ENCODE results near the gene SLC4A7. TPM values are rescaled to one million over a fixed set of nuclear protein-coding genes. Genes with fewer than 3 reads are reported as not detected.

The SLC4A7 gene
- polyA plus RNA-seq, 1 of the 3 experiments (the other 2 are of a cell fraction): 3.9 TPM

DNA sequence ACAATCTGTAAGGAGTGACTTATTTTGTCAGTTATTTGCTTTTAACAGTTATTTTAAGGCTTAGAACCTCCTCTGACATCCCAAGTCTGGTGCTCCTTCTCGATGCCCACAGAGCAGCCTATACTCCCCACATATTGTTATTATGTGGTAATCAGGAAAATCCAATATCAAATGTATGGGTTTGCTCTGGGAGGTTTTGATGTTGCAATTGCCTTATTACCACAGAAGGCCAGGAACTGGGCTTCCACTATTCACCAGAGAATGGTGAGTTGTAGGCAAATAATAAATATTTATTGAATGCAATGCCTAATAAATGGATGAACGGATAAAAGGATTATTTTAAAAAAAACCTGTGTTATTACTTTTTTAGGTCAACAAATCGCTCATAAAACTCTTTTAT lies 127.2 kb downstream of the SLC4A7 start:
- Histone ChIP-seq H2AFZ (ENCODE audit: low read depth) (no peak overlapping the region), H3K4me1 (ENCODE audit: control insufficient read depth in 1 of 2, insufficient read depth in 2 of 2, low read depth in 1 of 2, low read length in 1 of 2) (no peaks in the 10 kb centered on the region; a peak in 1 of 4 replicates), H3K27me3 (ENCODE audit: insufficient read depth) (no peaks in the 10 kb centered on the region), H3F3A (replicated peaks; ENCODE audit: insufficient read depth) (no peaks in the 10 kb centered on the region), H3K9ac (no peak overlapping the region), H3K79me2 (ENCODE audit: insufficient read depth) (no peaks in the 10 kb centered on the region), H3K4me2 (no peak overlapping the region), H3K9me2 (no peaks in the 10 kb centered on the region), H3K27ac (ENCODE audit: low read depth in 2 of 2, low read length in 1 of 2) (no peak overlapping the region), H4K20me1 (ENCODE audit: insufficient read depth) (no peaks in the 10 kb centered on the region), H3K4me3 (ENCODE audit: low read depth in 2 of 2, low read length in 1 of 2) (no peak overlapping the region), H3K36me3 (replicated peaks in 1 of 2; ENCODE audit: control insufficient read depth in 1 of 2, insufficient read depth in 2 of 2, low read length in 1 of 2) (no peaks in the 10 kb centered on the region), H3K9me3 (no peaks in the 10 kb centered on the region)
- TF ChIP-seq POLR2AphosphoS5 (IDR thresholded peaks at IDR 0.05; ENCODE audit: low read depth, low read length) (no peak), RAD21 (IDR thresholded peaks at IDR 0.05; ENCODE audit: low read length) (no peak), TEAD4 (IDR thresholded peaks at IDR 0.05; ENCODE audit: borderline replicate concordance, insufficient read depth) (no peak), RFX5 (IDR thresholded peaks at IDR 0.05; ENCODE audit: low read length) (no peak), EZH2phosphoT487 (IDR thresholded peaks at IDR 0.05; ENCODE audit: borderline replicate concordance, low read depth) (no peak), NRF1 (IDR thresholded peaks at IDR 0.05; ENCODE audit: low read depth, low read length) (no peak), FOSL2 (IDR thresholded peaks at IDR 0.05; ENCODE audit: borderline replicate concordance, low read depth) (no peak), RXRA (IDR thresholded peaks at IDR 0.05; ENCODE audit: borderline replicate concordance, low read depth) (no peak), TAF1 (IDR thresholded peaks at IDR 0.05; ENCODE audit: borderline replicate concordance, low read depth, low read length) (no peak), SIN3A (IDR thresholded peaks at IDR 0.05; ENCODE audit: borderline replicate concordance, low read depth, low read length) (no peak), MEF2A (IDR thresholded peaks at IDR 0.05; ENCODE audit: borderline replicate concordance, low read depth) (no peak)
- TF ChIP-seq, protein P1, sequence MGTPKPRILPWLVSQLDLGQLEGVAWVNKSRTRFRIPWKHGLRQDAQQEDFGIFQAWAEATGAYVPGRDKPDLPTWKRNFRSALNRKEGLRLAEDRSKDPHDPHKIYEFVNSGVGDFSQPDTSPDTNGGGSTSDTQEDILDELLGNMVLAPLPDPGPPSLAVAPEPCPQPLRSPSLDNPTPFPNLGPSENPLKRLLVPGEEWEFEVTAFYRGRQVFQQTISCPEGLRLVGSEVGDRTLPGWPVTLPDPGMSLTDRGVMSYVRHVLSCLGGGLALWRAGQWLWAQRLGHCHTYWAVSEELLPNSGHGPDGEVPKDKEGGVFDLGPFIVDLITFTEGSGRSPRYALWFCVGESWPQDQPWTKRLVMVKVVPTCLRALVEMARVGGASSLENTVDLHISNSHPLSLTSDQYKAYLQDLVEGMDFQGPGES (IDR thresholded peaks at IDR 0.05; ENCODE audit: low read depth, low read length): no peak
- TF ChIP-seq, protein P2, sequence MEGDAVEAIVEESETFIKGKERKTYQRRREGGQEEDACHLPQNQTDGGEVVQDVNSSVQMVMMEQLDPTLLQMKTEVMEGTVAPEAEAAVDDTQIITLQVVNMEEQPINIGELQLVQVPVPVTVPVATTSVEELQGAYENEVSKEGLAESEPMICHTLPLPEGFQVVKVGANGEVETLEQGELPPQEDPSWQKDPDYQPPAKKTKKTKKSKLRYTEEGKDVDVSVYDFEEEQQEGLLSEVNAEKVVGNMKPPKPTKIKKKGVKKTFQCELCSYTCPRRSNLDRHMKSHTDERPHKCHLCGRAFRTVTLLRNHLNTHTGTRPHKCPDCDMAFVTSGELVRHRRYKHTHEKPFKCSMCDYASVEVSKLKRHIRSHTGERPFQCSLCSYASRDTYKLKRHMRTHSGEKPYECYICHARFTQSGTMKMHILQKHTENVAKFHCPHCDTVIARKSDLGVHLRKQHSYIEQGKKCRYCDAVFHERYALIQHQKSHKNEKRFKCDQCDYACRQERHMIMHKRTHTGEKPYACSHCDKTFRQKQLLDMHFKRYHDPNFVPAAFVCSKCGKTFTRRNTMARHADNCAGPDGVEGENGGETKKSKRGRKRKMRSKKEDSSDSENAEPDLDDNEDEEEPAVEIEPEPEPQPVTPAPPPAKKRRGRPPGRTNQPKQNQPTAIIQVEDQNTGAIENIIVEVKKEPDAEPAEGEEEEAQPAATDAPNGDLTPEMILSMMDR (IDR thresholded peaks at IDR 0.05): no peak
- WGBS (ENCODE audit: low lambda C conversion rate): 58% methylated on average over 3 of the region's 3 CpGs
- DNase-seq: no peak
- ChIA-PET CTCF (interaction anchor here (1.0 to 1.1 kb wide), 2 partner anchors 10 to 324 kb away, joined by 5 to 12 read pairs; no protein-coding TSS in a partner anchor), POLR2A (no interaction called here)

DNA sequence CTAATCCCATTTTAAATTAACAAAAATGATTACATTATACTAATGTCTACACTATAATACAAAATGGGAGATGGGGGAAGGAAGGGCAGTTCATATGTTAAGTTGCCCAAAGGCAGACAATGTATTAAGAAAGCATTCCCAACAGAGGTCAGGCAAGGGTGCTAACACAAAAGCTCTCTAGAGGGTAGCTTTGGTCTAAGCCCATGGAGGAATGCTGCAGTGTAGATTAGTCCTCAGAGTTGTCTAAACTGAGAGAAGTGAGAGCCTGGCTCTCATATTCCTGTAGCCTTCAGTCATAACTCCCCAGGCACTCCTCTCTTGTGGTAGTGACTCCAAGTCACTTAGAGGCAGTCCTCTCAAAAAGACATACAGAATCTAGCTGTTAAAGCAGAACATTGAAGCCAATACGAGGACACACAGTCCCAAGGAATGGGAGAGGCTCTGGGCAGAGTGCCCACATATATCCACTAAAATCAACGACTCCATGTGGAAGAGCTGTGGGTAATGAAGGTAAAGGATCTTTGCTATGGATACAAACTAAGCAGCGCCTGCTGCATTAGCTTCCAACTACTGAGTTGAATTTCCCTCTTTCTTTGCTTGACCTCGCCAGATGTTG lies 129.5 kb downstream of the SLC4A7 start:
- Histone ChIP-seq H3K36me3 (replicated peaks in 1 of 2; ENCODE audit: control insufficient read depth in 1 of 2, insufficient read depth in 2 of 2, low read length in 1 of 2) (no peaks in the 10 kb centered on the region), H3K79me2 (ENCODE audit: insufficient read depth) (no peaks in the 10 kb centered on the region), H3K9ac (no peak overlapping the region), H4K20me1 (ENCODE audit: insufficient read depth) (no peaks in the 10 kb centered on the region), H3K9me3 (no peaks in the 10 kb centered on the region), H3K4me3 (ENCODE audit: low read depth in 2 of 2, low read length in 1 of 2) (no peak overlapping the region), H3F3A (replicated peaks; ENCODE audit: insufficient read depth) (no peaks in the 10 kb centered on the region), H3K4me2 (no peak overlapping the region), H3K27ac (ENCODE audit: low read depth in 2 of 2, low read length in 1 of 2) (no peak overlapping the region), H3K9me2 (no peaks in the 10 kb centered on the region), H2AFZ (ENCODE audit: low read depth) (no peak overlapping the region), H3K4me1 (ENCODE audit: control insufficient read depth in 1 of 2, insufficient read depth in 2 of 2, low read depth in 1 of 2, low read length in 1 of 2) (no peaks in the 10 kb centered on the region; a peak in 1 of 4 replicates), H3K27me3 (ENCODE audit: insufficient read depth) (no peaks in the 10 kb centered on the region)
- CTCF ChIA-PET: interaction anchor here (1.0 to 1.3 kb wide), 3 partner anchors 12 to 327 kb away, joined by 3 to 5 read pairs (median 4); no protein-coding TSS in a partner anchor
- no peak for DNase-seq
- POLR2A ChIA-PET: no interaction called here
- 67% methylated on average over 4 of the region's 4 CpGs for WGBS (ENCODE audit: low lambda C conversion rate)
- TF ChIP-seq, protein P3, sequence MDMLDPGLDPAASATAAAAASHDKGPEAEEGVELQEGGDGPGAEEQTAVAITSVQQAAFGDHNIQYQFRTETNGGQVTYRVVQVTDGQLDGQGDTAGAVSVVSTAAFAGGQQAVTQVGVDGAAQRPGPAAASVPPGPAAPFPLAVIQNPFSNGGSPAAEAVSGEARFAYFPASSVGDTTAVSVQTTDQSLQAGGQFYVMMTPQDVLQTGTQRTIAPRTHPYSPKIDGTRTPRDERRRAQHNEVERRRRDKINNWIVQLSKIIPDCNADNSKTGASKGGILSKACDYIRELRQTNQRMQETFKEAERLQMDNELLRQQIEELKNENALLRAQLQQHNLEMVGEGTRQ (IDR thresholded peaks at IDR 0.05; ENCODE audit: borderline replicate concordance, low read depth, low read length): no peak
- TF ChIP-seq, protein P4, sequence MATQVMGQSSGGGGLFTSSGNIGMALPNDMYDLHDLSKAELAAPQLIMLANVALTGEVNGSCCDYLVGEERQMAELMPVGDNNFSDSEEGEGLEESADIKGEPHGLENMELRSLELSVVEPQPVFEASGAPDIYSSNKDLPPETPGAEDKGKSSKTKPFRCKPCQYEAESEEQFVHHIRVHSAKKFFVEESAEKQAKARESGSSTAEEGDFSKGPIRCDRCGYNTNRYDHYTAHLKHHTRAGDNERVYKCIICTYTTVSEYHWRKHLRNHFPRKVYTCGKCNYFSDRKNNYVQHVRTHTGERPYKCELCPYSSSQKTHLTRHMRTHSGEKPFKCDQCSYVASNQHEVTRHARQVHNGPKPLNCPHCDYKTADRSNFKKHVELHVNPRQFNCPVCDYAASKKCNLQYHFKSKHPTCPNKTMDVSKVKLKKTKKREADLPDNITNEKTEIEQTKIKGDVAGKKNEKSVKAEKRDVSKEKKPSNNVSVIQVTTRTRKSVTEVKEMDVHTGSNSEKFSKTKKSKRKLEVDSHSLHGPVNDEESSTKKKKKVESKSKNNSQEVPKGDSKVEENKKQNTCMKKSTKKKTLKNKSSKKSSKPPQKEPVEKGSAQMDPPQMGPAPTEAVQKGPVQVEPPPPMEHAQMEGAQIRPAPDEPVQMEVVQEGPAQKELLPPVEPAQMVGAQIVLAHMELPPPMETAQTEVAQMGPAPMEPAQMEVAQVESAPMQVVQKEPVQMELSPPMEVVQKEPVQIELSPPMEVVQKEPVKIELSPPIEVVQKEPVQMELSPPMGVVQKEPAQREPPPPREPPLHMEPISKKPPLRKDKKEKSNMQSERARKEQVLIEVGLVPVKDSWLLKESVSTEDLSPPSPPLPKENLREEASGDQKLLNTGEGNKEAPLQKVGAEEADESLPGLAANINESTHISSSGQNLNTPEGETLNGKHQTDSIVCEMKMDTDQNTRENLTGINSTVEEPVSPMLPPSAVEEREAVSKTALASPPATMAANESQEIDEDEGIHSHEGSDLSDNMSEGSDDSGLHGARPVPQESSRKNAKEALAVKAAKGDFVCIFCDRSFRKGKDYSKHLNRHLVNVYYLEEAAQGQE (IDR thresholded peaks at IDR 0.05; ENCODE audit: low read depth, low read length): no peak
- TF ChIP-seq YY1 (IDR thresholded peaks at IDR 0.05; ENCODE audit: low read depth): no peak
- no peak for TF ChIP-seq NFIC (IDR thresholded peaks at IDR 0.05; ENCODE audit: borderline replicate concordance)
- no peak for TF ChIP-seq GATA2 (CRISPR knock-in tag; IDR thresholded peaks at IDR 0.05)
- TF ChIP-seq EP300 (IDR thresholded peaks at IDR 0.05; ENCODE audit: borderline replicate concordance in 1 of 2, low read depth in 1 of 2, low read length in 1 of 2): no peak

Data from SK-N-SH (cell line).